Sigmoid colon (tissue), 4 donors: ENCODE results near the gene TEAD2.

ENCODE experiments used
- EP300 ChIP-seq, 4 donors: sonication (generic); formaldehyde crosslinking; IDR thresholded peaks; one replicate each; pipeline ENCODE4 v1.6.1; 2017; ENCODE audit warnings: antibody characterized with exemption in 4 of 4
- POLR2A ChIP-seq, 2 donors: fragments of 450-650 bp; IDR thresholded peaks; one replicate each; pipeline ENCODE4 v1.6.1; 2016; ENCODE audit warnings: antibody characterized with exemption in 2 of 2, mild to moderate bottlenecking in 2 of 2, moderate library complexity in 2 of 2
- POLR2AphosphoS5 ChIP-seq, 4 donors: sonication (generic); formaldehyde crosslinking; IDR thresholded peaks; one replicate each; pipeline ENCODE4 v1.6.1; 2017; ENCODE audit warnings: antibody characterized with exemption in 4 of 4
- TF ChIP-seq, protein P1 (sequence below), 4 experiments: fragments of 450-650 bp in 3 of 4; fragments of 200-600 bp in 1 of 4; IDR thresholded peaks; one replicate each; pipeline ENCODE4 v1.5.1; 2016 to 2019; ENCODE audit warnings: antibody characterized with exemption in 4 of 4, mild to moderate bottlenecking in 3 of 4, moderate library complexity in 2 of 4

GRCh38 chr19:49331616-49332055, 30.6 kb downstream of the TEAD2 start:
- TF ChIP-seq, protein P1, sequence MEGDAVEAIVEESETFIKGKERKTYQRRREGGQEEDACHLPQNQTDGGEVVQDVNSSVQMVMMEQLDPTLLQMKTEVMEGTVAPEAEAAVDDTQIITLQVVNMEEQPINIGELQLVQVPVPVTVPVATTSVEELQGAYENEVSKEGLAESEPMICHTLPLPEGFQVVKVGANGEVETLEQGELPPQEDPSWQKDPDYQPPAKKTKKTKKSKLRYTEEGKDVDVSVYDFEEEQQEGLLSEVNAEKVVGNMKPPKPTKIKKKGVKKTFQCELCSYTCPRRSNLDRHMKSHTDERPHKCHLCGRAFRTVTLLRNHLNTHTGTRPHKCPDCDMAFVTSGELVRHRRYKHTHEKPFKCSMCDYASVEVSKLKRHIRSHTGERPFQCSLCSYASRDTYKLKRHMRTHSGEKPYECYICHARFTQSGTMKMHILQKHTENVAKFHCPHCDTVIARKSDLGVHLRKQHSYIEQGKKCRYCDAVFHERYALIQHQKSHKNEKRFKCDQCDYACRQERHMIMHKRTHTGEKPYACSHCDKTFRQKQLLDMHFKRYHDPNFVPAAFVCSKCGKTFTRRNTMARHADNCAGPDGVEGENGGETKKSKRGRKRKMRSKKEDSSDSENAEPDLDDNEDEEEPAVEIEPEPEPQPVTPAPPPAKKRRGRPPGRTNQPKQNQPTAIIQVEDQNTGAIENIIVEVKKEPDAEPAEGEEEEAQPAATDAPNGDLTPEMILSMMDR (IDR thresholded peaks at IDR 0.05): no peak
- TF ChIP-seq EP300 (IDR thresholded peaks at IDR 0.05) (no peak), POLR2A (IDR thresholded peaks at IDR 0.05) (no peak), POLR2AphosphoS5 (IDR thresholded peaks at IDR 0.05) (no peak)
